Measurements from ENCODE around the gene TIMM44. TPM values are rescaled to one million over a fixed set of nuclear protein-coding genes. Genes with fewer than 3 reads are reported as not detected.

The TIMM44 gene
- total and polyA plus RNA-seq, 2 of the 8 experiments (the other 6 are each of a cell fraction or from before 2014, with no cell fraction given): 131 to 150 TPM

DNA sequence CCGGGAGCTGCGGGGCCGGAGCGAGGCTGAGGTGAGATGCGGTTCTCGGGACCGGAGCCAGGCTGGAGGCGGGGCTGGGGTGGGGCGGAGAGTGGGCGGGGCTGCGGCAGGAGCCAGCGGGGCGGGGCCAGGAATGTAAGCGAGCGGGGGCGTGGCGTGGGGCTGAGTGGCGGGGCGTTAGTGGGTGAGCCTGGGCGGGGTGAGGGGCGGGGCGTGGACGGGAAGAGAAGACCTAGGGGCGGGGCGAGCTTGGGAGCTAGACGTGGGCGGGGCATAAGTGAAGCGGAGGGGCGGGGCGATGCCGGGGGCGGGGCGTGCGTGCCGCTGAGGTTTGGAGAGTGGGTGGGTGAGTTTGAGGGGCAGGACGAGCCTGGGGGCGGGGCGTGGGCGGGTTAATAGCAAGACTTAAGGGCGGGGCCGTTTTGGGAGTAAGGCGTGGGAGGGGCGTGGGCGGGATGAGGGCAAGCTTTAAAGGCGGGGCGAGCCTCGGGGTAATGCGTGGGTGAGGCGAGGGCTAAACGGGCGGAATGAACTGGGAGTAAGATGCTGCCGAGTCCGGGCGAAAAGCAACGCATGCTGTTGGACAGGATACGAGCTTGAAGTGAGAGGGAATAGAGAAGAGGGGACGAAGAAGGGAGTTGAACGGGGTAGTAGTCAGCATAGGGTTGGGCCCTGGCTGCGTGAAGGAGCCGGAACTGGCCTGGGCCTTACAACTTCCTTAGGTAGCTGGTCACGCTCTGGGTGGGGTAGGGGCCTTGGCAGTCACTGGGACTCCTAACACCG, 22.8 kb downstream of the TIMM44 start:
- Histone ChIP-seq H2BK12ac (ENCODE audit: low read depth, low read length) (no peak overlapping the region), H3K27ac (ENCODE audit: low read depth, low read length) (no peak overlapping the region), H3K79me1 (ENCODE audit: low read depth, low read length) (no peaks in the 10 kb centered on the region), H3K23ac (ENCODE audit: insufficient read length) (no peak overlapping the region), H3K27me3 (replicated peaks in 1 of 4; ENCODE audit: control insufficient read depth in 3 of 4, extremely low read depth in 1 of 4, insufficient read depth in 3 of 4, low read length in 3 of 4) (peaks cover 15 to 32% (median 29%) of the 10 kb centered on the region in 4 experiments; a peak in 6 of 7 replicates), H3K9ac (replicated peaks in 1 of 4; ENCODE audit: extremely low read depth in 1 of 4, low read depth in 3 of 4, low read length in 3 of 4) (peak overlapping the region; percentile 5 to 56 (median 42); a peak in 5 of 7 replicates), H3K4me1 (replicated peaks in 1 of 4; ENCODE audit: control insufficient read depth in 3 of 4, insufficient read depth in 4 of 4, low read length in 3 of 4) (peaks cover 0 to 23% (median 13%) of the 10 kb centered on the region in 4 experiments; a peak in 5 of 7 replicates), H2BK120ac (replicated peaks; ENCODE audit: low read depth, low read length) (no peak overlapping the region), H4K20me1 (replicated peaks in 1 of 2; ENCODE audit: control insufficient read depth in 1 of 2, insufficient read depth in 2 of 2, low read length in 2 of 2) (peaks cover 7 to 10% of the 10 kb centered on the region in 2 experiments), H3K4me3 (ENCODE audit: extremely low read depth in 1 of 4, insufficient read depth in 2 of 4, low read depth in 3 of 4, low read length in 4 of 4) (peak overlapping the region; percentile 53 to 86 (median 60)), H2AFZ (ENCODE audit: low read length) (no peak overlapping the region), H3K14ac (ENCODE audit: insufficient read length) (no peak overlapping the region), H4K91ac (replicated peaks; ENCODE audit: insufficient read length, low read length) (no peak overlapping the region), H4K5ac (ENCODE audit: insufficient read length, low read depth, low read length) (peak overlapping the region; percentile 67), H3K36me3 (ENCODE audit: control insufficient read depth in 2 of 4, insufficient read depth in 4 of 4, low read length in 3 of 4) (no peaks in the 10 kb centered on the region), H2BK15ac (ENCODE audit: low read length) (no peak overlapping the region), H4K8ac (ENCODE audit: extremely low read depth, insufficient read depth, low read length) (peak overlapping the region; percentile 32; the same call in 1 of the 2 replicates), H3K23me2 (ENCODE audit: low read depth, low read length) (peaks cover 23% of the 10 kb centered on the region), H3K4me2 (ENCODE audit: insufficient read depth in 1 of 2, low read depth in 2 of 2, low read length in 2 of 2) (peak overlapping the region; percentile 72 to 84), H3K9me3 (ENCODE audit: insufficient read depth in 2 of 2, low read depth in 1 of 2, low read length in 1 of 2) (no peaks in the 10 kb centered on the region), H2BK20ac (ENCODE audit: low read length) (no peak overlapping the region), H2BK5ac (ENCODE audit: low read depth, low read length) (0 out of 2 replicates have a peak overlapping the region, but pooled peaks have one; percentile 20), H3K18ac (ENCODE audit: extremely low read depth, low read length) (peak overlapping the region; percentile 71; the same call in 1 of the 2 replicates), H3K56ac (replicated peaks; ENCODE audit: insufficient read length, low read depth, low read length) (no peak overlapping the region), H3K79me2 (ENCODE audit: control insufficient read depth in 1 of 2, insufficient read depth in 2 of 2, low read length in 2 of 2) (no peaks in the 10 kb centered on the region), H3K4ac (replicated peaks; ENCODE audit: insufficient read length, low read depth, low read length) (no peak overlapping the region), H2AK5ac (ENCODE audit: low read depth, low read length) (0 out of 2 replicates have a peak overlapping the region, but pooled peaks have one; percentile 13)
- 46% methylated on average over 10 of the region's 62 CpGs; no CpG with 5 or more reads in 1 of the 2 experiments for WGBS, 2 experiments (ENCODE audit: extremely low coverage in 1 of 2, insufficient coverage in 1 of 2, insufficient read length in 1 of 2, insufficient replicate concordance in 2 of 2, low coverage in 1 of 2, low lambda C conversion rate in 2 of 2, missing lambda C conversion rate in 1 of 2)
- FAIRE-seq (no peak), DNase-seq (ENCODE audit: low read depth in 1 of 2, low spot score in 2 of 2) (peak; percentile 85 to 99)
- CTCF ChIA-PET (ENCODE audit: partially characterized antibody): interaction anchor here (0.6 to 9.0 kb wide), 13 partner anchors 8 to 81 kb away, joined by 3 to 112 read pairs (median 6); partner anchors contain the start of gene MAP2K7
- POLR2A ChIA-PET (ENCODE audit: partially characterized antibody): interaction anchor here (1.1 to 10.6 kb wide), 9 partner anchors 10 to 400 kb away, joined by 3 to 106 read pairs (median 10); partner anchors contain the start of genes MAP2K7, NDUFA7, RPS28 and TIMM44
- TF ChIP-seq, protein P1, sequence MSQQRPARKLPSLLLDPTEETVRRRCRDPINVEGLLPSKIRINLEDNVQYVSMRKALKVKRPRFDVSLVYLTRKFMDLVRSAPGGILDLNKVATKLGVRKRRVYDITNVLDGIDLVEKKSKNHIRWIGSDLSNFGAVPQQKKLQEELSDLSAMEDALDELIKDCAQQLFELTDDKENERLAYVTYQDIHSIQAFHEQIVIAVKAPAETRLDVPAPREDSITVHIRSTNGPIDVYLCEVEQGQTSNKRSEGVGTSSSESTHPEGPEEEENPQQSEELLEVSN (IDR thresholded peaks at IDR 0.05): 0 out of 2 replicates have a peak, but pooled peaks have one; percentile 12
- TF ChIP-seq, protein P2, sequence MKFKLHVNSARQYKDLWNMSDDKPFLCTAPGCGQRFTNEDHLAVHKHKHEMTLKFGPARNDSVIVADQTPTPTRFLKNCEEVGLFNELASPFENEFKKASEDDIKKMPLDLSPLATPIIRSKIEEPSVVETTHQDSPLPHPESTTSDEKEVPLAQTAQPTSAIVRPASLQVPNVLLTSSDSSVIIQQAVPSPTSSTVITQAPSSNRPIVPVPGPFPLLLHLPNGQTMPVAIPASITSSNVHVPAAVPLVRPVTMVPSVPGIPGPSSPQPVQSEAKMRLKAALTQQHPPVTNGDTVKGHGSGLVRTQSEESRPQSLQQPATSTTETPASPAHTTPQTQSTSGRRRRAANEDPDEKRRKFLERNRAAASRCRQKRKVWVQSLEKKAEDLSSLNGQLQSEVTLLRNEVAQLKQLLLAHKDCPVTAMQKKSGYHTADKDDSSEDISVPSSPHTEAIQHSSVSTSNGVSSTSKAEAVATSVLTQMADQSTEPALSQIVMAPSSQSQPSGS (IDR thresholded peaks at IDR 0.05; ENCODE audit: low read length): no peak
- no peak for TF ChIP-seq TBP (IDR thresholded peaks at IDR 0.05; ENCODE audit: low read depth, low read length)
- TF ChIP-seq SUZ12 (IDR thresholded peaks at IDR 0.05; ENCODE audit: low read length): no peak
- no peak for TF ChIP-seq JUND (IDR thresholded peaks at IDR 0.05; ENCODE audit: low read length)
- no peak for TF ChIP-seq YY1 (IDR thresholded peaks at IDR 0.05; ENCODE audit: low read depth, low read length)
- TF ChIP-seq EGR1 (IDR thresholded peaks at IDR 0.05; ENCODE audit: borderline replicate concordance, low read depth, low read length): peak; percentile 92
- no peak for TF ChIP-seq RNF2 (IDR thresholded peaks at IDR 0.05; ENCODE audit: borderline replicate concordance, low read depth, low read length, missing control alignments, poor library complexity, severe bottlenecking)
